BJ (cell line): ENCODE measurements around the gene LLGL2. TPM values are rescaled to one million over a fixed set of nuclear protein-coding genes. Genes with fewer than 3 reads are reported as not detected.

Experiments used
- CTCF ChIA-PET: fragments of 350-600 bp; formaldehyde crosslinking; extraction: SDS; loops from one replicate; lab custom pipeline; 2021; ENCODE audit warnings: antibody characterized with exemption, inconsistent platforms; lab: Yijun Ruan, JAX
- POLR2A ChIA-PET: fragments of 300-600 bp; sonication (Branson Sonifier 250); formaldehyde crosslinking; extraction: SDS; loops from one replicate; lab custom pipeline; 2021; ENCODE audit warnings: antibody characterized with exemption; lab: Charles Lee
- DNase-seq: peaks from one replicate; pipeline ENCODE4 v3.0.0-alpha.2; 2011; ENCODE audit warnings: low read depth
- H3K27me3 ChIP-seq: 2 replicates; pipeline ENCODE4 v1.6.0; 2011; ENCODE audit warnings: low read length; ENCODE audit not compliant: control insufficient read depth, insufficient read depth
- H3K36me3 ChIP-seq: 2 replicates; pipeline ENCODE4 v1.5.1; 2011; ENCODE audit warnings: low read length; ENCODE audit not compliant: control insufficient read depth, insufficient read depth
- H3K4me3 ChIP-seq: 2 replicates; pipeline ENCODE4 v1.5.1; 2011; ENCODE audit warnings: low read depth, mild to moderate bottlenecking, control low read depth, low read length
- CTCF ChIP-seq: IDR thresholded peaks from 2 replicates; pipeline ENCODE4 v1.5.1; 2011; ENCODE audit warnings: low read depth, mild to moderate bottlenecking, control low read depth, inconsistent platforms, low read length, moderate library complexity; ENCODE audit not compliant: insufficient read depth
- polyA plus RNA-seq: library from polyadenylated mRNA; depleted of rRNA; stranded (reverse); fragments of >200 nt; gene quantifications from 2 replicates; pipeline ENCODE4 v1.2.3, GENCODE V29; 2011

Gene LLGL2
- polyA plus RNA-seq, 1 experiment, result 1.6 TPM

- ChIA-PET CTCF (interaction anchor here (0.6 to 2.0 kb wide), 5 partner anchors 29 to 153 kb away, joined by 3 to 4 read pairs (median 3); partner anchors contain the start of gene SMIM5), POLR2A (interaction anchor here (0.6 kb wide), 1 partner anchor 13 kb away, joined by 3 read pairs; no protein-coding TSS in a partner anchor)
- DNase-seq, result no peak
- Histone ChIP-seq H3K4me3 (no peak overlapping the region), H3K27me3 (0 out of 2 replicates have a peak, but pooled peaks cover 1% of the 10 kb centered on the region), H3K36me3 (no peaks in the 10 kb centered on the region)
- no peak for TF ChIP-seq CTCF
Measured at GRCh38 chr17:75596320-75597087, 71.0 kb downstream of the LLGL2 start.

DNA sequence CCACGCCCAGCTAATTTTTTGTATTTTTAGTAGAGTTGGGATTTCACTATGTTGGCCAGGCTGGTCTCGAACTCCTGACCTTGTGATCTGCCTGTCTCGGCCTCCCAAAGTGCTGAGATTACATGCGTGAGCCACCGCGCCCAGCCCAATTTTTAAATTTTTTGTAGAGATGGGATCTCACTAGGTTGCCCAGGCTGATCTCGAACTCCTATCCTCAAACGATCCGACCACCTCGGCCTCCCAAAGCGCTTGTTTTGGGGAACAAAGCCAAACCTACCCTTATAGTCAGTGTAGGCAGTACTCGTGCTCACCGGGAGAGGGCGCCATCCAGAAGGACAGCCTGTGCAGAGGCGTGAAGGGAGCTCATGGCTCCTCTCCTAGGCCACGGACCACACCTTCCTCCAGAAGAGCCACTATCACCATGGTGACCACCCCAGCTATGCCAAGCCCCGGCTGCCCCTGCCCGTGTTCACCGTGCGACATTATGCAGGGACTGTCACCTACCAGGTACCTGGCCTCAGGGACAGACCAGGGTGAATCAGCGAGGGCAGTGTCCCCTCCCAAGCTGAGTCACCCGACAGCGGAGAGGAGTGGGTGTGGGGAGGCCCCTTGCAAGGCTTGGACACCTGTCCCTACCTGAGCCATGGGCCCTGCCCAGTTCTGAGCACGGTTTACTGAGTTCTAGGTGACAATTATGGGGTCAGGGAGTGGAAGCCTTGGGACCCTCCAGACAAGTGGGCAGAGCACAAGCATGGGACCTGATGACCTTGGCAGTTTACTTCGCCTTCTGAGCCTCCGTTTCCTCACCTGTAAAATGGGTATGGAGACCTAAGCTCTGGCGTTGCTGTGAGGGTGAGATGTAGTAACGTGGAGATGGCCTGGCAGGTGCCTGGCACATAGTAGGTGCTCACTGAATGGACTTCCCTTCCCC lies 75.8 kb downstream of the LLGL2 start:
- Histone ChIP-seq H3K27me3 (no peaks in the 10 kb centered on the region), H3K4me3 (no peak overlapping the region), H3K36me3 (no peaks in the 10 kb centered on the region)
- peak; percentile 70 for TF ChIP-seq CTCF
- ChIA-PET CTCF (interaction anchor here (0.6 to 5.7 kb wide), 20 partner anchors 8 to 158 kb away, joined by 3 to 42 read pairs (median 4); partner anchors contain the start of genes SMIM5 and TSEN54), POLR2A (interaction anchor here (0.6 kb wide), 1 partner anchor 174 kb away, joined by 4 read pairs; no protein-coding TSS in a partner anchor)
- no peak for DNase-seq

GRCh38 chr17:75602644-75603043 lies 77.1 kb downstream of the LLGL2 start:
- H3K36me3 ChIP-seq, result no peaks in the 10 kb centered on the region
- no peak for TF ChIP-seq CTCF
- no peak overlapping the region for H3K4me3 ChIP-seq
- DNase-seq, result no peak
- ChIA-PET CTCF (interaction anchor here (0.6 to 5.7 kb wide), 11 partner anchors 8 to 707 kb away, joined by 3 to 42 read pairs (median 7); partner anchors contain the start of gene SMIM5), POLR2A (no interaction called here)
- H3K27me3 ChIP-seq, result no peaks in the 10 kb centered on the region

DNA sequence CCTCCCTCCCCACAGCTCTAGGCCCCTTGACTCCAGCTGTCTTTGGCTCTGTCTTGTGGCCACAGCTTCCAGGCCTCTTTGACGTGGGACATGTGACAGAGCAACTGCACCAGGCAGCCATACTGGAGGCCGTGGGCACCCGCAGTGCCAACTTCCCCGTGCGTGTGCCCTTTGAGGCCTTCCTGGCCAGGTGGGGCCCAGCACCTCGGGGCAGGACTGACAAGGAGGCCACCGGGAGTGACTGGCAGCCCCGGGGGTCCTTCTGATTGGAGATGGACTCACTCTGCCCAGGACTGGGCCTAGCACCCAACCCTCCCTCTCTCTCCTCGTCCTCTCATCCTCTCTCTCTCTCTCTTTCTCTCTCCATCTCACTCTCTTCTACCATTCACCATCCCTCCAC lies 77.6 kb downstream of the LLGL2 start:
- CTCF ChIA-PET, result interaction anchor here (0.6 to 5.7 kb wide), 5 partner anchors 12 to 146 kb away, joined by 3 to 42 read pairs (median 17); partner anchors contain the start of gene SMIM5
- no peak for DNase-seq

More for the DNA sequence above, 77.6 kb downstream of the LLGL2 start:
- Histone ChIP-seq H3K27me3 (no peaks in the 10 kb centered on the region), H3K36me3 (no peaks in the 10 kb centered on the region), H3K4me3 (no peak overlapping the region)
- POLR2A ChIA-PET, result no interaction called here
- no peak for TF ChIP-seq CTCF
